OCI-M2 (cell line): ENCODE data around the gene TPR.

Source experiments
- DNase-seq: peaks from one replicate; lab custom pipeline; 2025; ENCODE audit not compliant: unreplicated experiment; lab: John Stamatoyannopoulos, UW

Gene TPR

DNA sequence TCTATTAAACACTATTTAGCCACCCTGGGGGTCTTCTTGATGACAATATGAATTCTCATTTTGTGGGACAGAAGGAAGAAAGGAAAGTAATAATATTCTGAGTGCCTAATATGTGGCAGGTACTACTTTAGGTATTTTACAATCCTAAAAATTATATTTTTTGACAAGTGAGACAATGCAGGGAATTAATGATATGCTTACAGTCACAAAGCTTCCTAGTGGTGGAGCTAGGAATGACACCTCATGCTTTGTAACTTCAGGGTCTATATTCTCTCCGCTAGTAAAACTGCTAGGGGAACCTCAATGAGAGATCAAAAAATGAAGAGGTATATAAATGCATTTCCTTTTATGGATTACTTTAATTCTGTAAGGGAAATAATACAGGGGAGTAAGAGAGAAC is 44.3 kb downstream of the TPR start:
- DNase-seq, result no peak

DNA sequence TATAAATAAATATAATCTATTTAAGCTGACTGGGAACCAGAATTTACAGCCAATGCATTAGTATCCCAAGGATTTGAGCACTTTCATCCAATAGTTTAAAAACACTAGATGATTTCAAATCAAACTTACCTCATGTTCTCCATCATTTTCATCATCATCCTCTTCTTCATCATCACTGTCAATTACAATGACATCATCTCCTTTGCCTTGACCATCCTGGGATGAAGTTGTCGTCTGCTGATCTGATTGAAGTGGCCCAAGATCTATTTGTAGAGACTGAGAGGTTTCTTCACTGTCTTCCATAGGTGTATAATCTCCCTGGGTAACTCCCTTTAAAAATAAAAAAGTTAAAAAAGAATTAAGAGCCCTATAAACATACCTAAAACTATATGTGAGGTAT is 47.7 kb downstream of the TPR start:
- no peak for DNase-seq

GRCh38 chr1:186326009-186326408 is 49.0 kb downstream of the TPR start:
- DNase-seq, result no peak

DNA sequence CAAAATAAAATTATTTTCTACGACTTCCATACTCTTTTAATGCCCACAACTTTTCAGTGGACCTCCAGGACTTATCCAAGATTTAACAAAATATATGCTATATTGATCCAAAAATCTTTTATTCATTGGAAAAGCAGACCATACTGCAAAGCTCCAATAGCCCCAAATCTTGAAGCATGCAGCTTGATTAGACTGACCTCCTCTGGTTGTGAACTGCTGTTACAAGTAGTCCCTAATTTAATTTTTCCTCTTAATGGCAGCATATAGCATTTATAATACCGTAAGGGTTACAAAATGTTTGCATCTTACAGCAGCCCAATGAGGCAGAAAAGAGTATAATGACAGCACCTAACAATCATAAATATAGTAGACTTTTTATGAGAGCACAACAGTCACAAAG is 49.8 kb downstream of the TPR start:
- DNase-seq, result no peak

GRCh38 chr1:186323865-186324264 is 51.2 kb downstream of the TPR start:
- DNase-seq, result no peak

GRCh38 chr1:186315570-186315969 is 59.5 kb downstream of the TPR start:
- no peak for DNase-seq

DNA sequence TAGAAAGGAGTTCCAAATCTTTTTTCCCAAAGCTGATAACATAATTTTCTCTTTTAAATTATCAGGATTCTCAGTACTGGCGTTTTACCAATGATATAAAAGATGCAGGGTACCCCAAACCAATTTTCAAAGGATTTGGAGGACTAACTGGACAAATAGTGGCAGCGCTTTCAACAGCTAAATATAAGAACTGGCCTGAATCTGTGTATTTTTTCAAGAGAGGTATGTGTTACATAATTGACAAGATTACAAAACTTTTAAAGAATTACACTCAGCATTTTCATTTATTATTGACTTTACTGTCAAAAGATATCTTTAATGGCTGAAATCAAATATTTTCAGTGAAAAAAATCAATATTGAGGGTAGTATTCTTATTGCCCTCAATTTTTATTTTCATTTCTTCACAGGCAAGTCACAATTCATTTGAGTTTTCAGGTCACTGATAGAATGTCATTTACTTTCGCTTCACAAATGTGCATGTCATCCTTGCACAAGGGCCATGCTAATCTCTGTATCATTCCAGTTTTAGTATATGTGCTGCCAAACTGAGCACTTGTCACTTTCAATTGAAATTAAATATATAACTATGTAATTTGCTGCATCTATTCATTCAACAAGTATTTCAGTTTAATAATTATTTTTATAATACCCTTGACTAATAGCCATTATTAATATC is 63.5 kb downstream of the TPR start:
- no peak for DNase-seq

DNA sequence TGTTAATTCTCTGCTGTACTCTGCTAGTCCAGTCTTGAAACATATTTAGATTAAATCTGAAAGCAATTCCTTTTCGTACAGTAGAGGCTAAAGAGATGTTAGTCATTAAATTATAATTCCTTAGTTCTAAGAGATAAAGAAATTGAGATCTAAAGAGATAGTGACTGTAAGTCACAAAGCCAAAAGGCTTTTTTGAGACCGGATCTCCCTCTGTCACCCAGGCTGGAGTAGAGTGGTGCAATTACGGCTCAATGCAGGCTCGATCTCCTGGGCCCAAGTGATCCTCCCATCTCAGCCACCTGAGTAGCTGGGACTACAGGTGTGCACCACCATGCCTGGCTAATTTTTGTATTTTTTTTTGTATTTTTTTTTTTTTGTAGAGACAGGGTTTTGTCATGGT is 64.7 kb downstream of the TPR start:
- no peak for DNase-seq

DNA sequence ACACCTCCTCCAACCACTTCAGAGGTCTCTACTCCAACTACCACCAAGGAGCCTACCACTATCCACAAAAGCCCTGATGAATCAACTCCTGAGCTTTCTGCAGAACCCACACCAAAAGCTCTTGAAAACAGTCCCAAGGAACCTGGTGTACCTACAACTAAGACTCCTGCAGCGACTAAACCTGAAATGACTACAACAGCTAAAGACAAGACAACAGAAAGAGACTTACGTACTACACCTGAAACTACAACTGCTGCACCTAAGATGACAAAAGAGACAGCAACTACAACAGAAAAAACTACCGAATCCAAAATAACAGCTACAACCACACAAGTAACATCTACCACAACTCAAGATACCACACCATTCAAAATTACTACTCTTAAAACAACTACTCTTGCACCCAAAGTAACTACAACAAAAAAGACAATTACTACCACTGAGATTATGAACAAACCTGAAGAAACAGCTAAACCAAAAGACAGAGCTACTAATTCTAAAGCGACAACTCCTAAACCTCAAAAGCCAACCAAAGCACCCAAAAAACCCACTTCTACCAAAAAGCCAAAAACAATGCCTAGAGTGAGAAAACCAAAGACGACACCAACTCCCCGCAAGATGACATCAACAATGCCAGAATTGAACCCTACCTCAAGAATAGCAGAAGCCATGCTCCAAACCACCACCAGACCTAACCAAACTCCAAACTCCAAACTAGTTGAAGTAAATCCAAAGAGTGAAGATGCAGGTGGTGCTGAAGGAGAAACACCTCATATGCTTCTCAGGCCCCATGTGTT is 66.6 kb downstream of the TPR start:
- DNase-seq, result no peak

DNA sequence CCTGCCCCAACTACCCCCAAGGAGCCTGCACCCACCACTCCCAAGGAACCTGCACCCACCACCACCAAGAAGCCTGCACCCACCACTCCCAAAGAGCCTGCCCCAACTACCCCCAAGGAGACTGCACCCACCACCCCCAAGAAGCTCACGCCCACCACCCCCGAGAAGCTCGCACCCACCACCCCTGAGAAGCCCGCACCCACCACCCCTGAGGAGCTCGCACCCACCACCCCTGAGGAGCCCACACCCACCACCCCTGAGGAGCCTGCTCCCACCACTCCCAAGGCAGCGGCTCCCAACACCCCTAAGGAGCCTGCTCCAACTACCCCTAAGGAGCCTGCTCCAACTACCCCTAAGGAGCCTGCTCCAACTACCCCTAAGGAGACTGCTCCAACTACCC is 67.6 kb downstream of the TPR start:
- DNase-seq, result no peak

DNA sequence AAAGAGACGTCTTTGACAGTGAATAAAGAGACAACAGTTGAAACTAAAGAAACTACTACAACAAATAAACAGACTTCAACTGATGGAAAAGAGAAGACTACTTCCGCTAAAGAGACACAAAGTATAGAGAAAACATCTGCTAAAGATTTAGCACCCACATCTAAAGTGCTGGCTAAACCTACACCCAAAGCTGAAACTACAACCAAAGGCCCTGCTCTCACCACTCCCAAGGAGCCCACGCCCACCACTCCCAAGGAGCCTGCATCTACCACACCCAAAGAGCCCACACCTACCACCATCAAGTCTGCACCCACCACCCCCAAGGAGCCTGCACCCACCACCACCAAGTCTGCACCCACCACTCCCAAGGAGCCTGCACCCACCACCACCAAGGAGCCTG is 68.5 kb downstream of the TPR start:
- DNase-seq, result no peak

- DNase-seq, result no peak
Measured at GRCh38 chr1:186304982-186305949, 69.8 kb downstream of the TPR start.

GRCh38 chr1:186303911-186304310 is 71.1 kb downstream of the TPR start:
- DNase-seq, result no peak

DNA sequence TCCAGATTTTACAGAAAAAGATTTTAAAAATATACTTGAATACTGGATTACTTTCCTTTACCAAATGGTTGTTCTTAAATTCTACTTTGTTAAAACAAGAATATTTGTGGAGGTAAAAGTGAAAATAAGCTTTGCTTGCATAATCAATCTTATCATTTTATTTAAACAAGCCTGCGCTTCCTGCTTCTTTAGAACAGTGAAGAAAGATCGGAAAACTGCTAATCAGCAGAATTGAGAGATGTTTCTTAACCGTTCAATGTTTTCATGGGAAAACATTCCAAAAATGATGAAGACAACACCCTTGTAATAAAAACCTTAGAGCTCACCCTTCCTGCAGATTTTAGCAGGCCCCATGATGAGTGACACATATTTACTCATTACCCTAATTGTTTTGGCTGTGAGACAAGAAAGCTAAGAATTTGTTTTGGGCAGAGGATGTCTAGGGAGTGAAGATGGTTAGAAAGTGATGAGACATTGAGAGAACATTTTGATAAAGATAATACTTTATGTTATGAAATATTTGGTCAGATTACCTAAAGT is 72.6 kb downstream of the TPR start:
- DNase-seq, result no peak

DNA sequence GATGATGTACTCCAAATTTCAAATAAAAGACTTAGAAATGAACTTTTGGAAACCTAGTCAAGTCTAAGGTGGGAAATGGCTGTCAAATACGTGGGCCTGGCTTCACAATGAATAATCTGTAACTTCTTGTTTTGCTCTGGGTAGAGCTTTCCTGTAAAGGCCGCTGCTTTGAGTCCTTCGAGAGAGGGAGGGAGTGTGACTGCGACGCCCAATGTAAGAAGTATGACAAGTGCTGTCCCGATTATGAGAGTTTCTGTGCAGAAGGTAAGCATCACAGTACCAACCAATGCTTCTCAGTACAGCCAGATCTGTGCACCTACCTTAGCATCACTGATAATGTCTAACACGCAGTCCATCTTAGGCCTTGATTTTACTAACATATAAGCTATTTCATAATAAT is 73.6 kb downstream of the TPR start:
- no peak for DNase-seq

DNA sequence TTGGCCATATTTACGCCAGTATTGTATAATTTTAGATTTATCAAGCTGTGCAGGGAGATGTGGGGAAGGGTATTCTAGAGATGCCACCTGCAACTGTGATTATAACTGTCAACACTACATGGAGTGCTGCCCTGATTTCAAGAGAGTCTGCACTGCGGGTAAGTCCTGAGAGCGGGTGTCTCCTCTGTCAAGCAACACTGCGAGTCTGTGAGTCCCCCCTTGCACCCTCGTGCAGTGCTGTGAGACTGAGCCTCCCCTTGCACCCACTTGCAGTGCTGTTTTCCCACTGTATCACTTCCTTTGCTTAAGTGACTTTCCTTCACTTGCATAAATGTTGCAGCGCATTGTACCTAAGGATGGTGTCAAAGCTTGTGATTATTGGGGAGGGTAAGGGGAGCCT is 75.0 kb downstream of the TPR start:
- DNase-seq, result no peak

DNA sequence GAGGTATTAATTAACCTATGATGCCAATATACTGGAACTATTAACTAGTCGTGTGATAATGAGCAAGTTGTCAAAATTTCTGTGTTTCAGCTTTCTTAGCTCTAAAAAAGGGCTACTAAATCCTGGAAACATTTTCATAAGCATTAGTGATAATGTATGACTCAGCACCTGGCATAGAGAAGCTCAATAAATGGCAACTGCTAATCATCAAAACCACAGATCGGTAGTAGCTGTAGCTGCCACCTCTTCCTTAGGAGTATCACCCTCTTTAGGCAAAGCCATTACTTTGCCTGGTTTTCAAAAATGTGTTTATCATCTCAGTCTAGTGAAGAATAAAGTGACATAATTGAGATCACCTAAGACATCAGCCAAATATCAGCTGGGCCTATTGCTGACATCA is 75.5 kb downstream of the TPR start:
- no peak for DNase-seq

DNA sequence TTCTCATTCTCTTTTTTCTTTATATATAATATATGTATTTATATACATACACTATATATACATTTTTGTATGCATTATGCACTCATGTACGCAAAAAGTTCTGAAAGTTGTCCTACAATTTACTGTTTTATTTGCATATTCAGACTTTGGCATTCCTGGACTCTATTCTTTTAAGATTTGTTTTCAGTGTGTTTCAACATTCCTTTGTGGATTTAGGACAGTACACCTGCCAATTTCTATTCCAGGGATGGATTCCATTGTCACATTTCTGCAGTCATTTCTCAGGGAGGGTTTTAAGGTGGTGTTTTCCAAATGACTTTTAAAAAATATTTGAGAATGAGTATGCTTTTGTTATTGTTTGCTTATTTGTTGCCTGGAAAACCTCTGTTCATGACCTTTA is 76.2 kb downstream of the TPR start:
- DNase-seq, result no peak

DNA sequence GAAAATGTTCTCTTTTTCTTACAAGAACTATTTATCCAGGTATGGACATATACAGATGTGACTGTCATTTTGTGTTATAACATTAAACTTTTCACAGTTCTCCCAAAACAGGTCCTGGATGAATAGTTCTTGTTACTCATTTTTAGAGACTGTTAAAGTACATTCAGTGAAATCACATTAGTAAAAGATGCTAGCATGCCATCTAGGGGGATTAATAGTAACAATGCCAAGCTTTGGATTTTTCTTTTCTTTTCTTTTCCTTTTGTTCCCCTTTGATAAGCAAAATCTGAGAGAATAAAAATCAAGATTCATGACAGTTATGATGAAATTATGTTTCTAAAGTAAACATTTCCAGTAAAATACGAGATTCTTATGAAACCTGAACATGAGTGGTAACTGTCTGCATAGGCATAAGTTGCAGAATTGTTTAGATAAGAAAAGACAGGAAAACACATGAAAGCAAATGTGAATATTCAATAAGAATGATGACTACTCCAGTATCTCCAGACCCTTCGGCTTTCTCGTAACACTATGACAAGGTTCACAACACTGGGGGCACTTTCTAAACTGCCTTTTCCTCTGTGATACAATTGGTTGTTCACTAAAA is 77.5 kb downstream of the TPR start:
- no peak for DNase-seq

DNA sequence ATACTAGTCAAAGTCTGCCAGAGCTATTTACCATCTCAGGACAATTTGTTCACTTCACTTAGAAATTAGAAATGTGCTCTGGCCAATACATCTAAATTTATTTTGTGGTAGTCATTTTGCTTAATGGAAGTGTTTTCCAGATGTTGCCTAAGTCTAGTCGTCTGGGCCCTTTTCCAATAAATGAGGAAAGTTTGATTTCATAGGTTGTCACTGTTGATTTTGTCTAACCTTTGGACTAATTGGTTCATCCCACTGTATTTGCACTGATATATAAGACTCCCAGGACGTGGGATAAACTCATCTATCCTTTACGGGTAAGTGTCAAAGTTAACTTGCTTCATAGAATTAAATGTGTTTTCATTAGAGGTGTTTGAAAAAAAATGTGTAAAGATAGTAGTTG is 79.1 kb downstream of the TPR start, which contains the start of gene PRG4:
TSS of gene PRG4 (plus strand) at position 300 of the 400 bp plus-strand sequence.
- no peak for DNase-seq

GRCh38 chr1:186292875-186293274 is 82.2 kb downstream of the TPR start:
- DNase-seq, result no peak
